DMS79 (cell line): ENCODE measurements around the gene CYP4A22.
"Not testable (repeated sequence)": the region's sequence is repeated elsewhere in the genome, so short reads cannot be mapped to it uniquely, and the experiment has no call there.

Experiments
- DNase-seq: peaks from one replicate; lab custom pipeline; 2025; lab: John Stamatoyannopoulos, UW

The CYP4A22 gene

DNA sequence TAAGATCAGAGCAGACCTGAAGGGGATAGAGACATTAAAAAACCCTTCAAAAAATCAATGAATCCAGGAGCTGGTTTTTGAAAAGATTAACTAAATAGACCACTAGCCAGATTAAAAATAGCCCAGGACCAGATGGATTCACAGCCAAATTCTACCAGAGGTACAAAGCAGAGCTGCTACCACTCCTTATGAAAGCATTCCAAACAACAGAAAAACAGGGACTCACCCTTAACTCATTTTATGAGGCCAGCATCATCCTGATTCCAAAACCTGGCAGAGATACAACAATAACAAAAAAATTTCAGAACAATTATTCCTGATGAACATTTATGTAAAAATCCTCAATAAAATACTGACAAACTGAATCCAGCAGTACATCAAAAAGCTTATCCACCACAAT lies 19.2 kb downstream of the CYP4A22 start:
- DNase-seq, result not testable (repeated sequence)

DNA sequence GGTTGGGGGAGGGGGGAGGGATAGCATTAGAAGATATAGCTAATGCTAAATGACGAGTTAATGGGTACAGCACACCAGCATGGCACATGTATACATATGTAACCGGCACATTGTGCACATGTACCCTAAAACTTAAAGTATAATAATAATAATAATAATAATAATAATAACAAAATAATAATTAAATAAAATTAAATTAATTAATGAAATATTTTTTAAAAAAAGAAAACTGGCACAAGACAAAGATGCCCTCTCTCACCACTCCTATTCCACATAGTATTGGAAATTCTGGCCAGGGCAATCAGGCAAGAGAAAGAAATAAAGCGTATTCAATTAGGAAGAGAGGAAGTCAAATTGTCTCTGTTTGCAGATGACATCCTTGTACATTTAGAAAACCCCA lies 20.7 kb downstream of the CYP4A22 start:
- DNase-seq, result not testable (repeated sequence)

DNA sequence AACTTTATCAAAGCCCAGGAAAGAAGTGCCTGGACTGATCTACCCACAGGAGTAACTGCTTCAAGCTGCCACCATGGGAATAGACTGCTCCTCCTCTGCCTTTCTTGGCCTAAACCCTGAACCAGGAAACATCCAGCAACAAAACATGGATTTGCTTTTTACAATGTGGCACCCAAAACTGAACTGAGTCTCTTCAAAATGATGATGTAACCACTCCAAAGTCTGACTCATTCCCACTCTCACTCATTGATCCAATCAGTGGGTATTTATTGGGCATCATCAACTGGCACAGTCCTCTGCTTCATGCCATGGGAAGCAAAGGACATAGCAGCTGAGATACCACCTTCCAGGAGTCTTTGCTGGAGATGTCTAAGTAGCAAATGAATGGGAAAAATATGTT lies 23.5 kb downstream of the CYP4A22 start:
- DNase-seq, result no peak

GRCh38 chr1:47161298-47162040 lies 24.2 kb downstream of the CYP4A22 start:
- DNase-seq, result no peak

- DNase-seq, result no peak
These were observed 27.3 kb downstream of the CYP4A22 start for GRCh38 chr1:47164552-47164951.

DNA sequence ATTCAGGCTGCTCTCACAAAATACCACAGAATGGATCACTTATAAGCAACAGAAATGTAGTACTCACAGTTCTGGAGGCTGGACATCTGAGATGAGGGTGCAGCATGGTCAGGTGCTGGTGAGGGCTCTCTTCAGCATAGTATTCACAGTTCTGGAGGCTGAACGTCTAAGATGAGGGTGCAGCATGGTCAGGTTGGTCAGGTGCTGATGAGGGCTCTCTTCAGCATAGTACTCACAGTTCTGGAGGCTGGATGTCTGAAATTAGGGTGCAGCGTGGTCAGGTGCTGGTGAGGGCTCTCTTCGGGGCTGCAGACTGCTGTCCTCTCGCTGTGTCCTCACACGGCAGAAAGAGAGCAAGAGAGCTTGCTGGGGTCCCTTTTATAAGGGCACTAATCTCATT lies 35.5 kb downstream of the CYP4A22 start:
- DNase-seq, result no peak

DNA sequence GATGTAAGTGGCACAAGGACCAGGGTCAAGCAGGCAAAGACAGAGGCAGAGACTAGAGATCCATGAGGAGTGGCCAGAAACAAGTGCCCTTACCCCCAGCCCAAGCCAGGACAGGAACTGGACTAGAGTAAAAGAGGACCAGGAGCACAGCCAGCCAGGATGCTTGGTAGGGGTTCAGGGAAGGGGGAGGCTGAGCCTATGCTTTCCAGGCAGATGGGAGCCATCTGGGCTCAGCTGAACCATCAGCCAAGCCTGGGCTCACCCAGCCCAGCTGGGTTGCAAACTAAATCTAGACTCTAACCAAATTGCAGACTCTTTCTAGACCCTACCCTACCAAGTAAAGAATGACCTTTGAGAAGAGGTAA lies 37.4 kb downstream of the CYP4A22 start:
- DNase-seq, result no peak

DNA sequence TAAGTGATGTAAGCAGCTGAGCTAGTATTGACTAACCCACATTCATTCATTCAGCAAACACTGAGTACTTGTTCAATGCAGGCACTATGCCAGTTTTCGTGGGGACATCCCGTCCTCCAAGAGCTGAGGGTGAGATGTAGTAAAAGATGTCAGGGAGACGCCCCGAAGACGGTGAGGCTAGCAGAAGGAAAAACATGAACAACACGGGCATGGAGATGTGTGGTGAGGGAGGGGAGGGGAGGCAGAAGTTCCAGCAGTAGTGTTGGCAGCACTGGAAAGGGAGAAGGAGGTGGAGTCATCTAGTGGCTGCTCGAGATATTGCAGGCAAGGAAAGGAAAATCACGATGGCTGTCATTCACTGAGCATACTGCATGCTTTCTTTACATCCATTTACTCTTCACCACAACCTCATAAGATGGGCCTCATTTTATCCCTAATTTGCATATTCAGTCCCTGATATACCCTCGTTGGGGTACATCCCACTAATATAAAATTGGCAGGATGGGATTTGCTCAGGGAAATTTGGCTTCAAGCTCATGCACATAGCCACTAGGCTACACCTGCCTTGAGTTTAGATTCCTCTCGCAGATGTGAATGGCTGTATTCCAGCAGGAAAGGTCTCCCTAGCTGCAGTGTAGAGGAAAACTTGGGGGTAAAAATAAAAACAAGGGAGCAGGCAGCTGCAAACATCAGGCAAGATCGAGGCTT lies 38.1 kb downstream of the CYP4A22 start:
- peak; percentile 24 for DNase-seq

GRCh38 chr1:47178020-47178419 lies 40.8 kb downstream of the CYP4A22 start:
- DNase-seq, result no peak

GRCh38 chr1:47178654-47179016 lies 41.4 kb downstream of the CYP4A22 start:
- no peak for DNase-seq

DNA sequence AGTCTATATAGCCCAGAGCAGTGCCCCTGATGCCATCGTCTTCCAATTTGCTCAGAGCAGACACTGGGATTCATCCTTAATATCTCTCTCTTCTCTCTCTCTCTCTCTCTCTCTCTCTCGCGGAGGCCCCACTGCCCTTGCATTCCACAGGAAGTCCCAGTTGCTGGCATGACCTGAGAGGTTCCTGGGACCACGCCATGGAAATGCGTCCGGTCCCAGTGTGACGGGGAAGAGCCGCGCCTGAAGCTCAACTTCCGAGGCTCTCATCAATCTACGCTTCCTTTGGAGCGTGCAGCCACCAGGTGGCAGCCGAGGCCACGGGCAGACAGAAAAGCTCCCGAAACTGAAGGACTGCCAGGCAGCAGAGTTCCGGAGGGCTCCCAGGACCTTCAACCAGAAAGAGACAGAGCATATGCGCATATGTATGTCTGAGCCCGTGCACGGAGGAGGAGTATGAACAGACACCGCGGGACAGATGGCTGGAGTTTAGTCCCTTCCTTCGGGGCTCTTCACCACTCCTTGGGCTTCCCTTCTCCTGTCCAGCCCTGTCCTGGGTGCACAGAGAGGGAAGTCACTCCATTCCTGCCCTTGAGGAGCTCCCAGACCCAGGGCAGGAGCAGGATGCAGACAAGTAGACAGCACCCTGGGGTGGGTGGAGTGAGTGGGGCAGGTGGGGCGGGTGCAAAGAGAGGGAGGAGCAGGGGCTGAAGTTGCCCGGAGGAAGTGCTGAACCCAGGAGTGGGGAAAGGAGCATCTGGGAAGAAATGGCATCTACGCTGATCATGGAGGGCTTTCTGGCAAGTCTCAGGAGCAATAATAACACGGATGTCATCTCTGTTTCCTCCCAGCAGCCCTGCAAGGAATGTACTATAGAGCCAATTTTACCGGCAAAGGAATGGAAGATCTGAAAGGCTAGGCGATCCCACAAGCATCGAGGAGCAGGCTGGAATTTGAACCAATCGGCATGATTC lies 42.1 kb downstream of the CYP4A22 start:
- DNase-seq, result peak; percentile 89

- peak; percentile 53 for DNase-seq
These were observed 42.8 kb downstream of the CYP4A22 start for GRCh38 chr1:47179988-47180563.

- no peak for DNase-seq
These were observed 43.4 kb downstream of the CYP4A22 start for GRCh38 chr1:47180603-47181094.

- DNase-seq, result no peak
These were observed 44.1 kb downstream of the CYP4A22 start for GRCh38 chr1:47181095-47181954.

DNA sequence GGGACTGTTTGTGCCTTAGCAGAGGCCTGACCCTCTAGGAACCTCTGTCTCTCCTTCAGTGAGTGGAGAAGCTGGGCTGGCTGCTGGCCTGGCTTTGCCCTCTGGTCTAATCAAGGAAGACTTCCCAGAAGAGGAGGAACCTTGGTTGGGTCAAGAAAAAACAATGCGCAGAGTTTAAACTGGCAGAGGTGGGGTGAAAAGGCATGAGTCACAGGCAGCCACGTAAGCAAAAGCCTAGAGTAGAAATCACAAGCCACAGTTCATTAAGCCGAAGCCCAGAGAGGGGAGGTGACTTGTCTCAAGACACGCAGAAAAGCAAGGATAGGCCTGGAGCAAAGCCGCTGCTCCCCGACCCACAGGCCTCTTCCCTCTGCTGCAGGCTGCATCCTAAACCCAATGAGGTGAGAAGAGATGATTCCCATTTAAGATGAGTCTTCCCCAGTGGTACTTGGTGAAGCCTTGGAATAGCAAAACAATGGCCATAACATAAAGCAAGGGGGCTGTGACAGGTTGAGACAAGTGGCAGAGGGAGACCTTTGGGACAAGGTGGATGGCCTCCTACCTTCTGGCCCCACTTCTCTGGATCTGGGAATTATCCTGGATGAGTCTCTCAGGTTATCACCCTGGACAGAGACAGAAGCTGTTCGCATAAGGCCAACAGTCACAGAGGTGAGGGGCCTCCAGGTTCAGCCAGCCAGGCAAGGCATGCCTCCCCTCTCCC lies 44.9 kb downstream of the CYP4A22 start:
- DNase-seq, result no peak

GRCh38 chr1:47182676-47183235 lies 45.5 kb downstream of the CYP4A22 start:
- DNase-seq, result no peak

GRCh38 chr1:47183308-47184089 lies 46.3 kb downstream of the CYP4A22 start:
- DNase-seq, result no peak

DNA sequence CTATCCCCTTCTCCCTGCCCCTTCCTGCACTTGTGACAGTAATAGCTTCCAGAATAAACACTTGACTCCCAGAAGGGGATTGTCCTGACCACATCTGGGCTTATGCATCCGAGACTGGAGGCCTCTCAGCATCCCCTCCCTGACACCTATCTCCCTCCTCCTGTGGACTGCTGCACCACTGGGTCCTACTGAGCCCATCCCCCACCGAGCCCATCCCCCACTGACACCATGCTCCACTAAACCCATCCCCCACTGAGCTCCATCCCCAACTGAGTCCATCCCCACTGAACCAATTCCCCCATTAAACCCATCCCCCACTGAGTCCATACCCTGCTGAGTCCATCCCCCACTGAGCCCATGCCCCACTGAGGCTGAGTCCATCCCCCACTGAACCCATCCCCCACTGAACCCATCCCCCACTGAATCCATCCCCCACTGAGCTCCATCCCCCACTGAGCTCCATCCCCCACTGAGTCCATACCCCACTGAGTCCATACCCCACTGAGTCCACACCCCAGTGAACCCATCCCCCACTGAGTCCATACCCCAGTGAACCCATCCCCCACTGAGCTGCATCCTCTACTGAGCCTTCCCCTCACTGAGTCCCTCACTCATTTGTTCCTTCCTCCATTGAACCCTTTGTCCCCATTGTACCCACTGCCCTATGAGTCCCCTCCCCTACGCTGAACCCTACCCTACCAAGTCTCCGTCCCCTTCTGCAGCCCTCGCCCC lies 47.0 kb downstream of the CYP4A22 start:
- DNase-seq, result no peak
